GM15510 (cell line): ENCODE data around the gene RANBP10.
A peak's percentile ranks its signal among the peaks of the same experiment; 100 is the strongest.

Experiments used
- POLR2A ChIP-seq: IDR thresholded peaks from 3 replicates; pipeline ENCODE4 v1.6.1; 2011; ENCODE audit warnings: borderline replicate concordance; ENCODE audit not compliant: insufficient read length; ENCODE audit errors: extremely low read depth

Gene RANBP10

GRCh38 chr16:67806428-67807147 lies at the start of gene RANBP10, which contains the start of gene TSNAXIP1:
RANBP10 (minus strand) TSS chr16:67806560; CDS start chr16:67806536, 24 bp downstream.
TSNAXIP1 (plus strand) TSS chr16:67806889; CDS start chr16:67807150, 261 bp downstream.
- peak; percentile 91 for TF ChIP-seq POLR2A

- TF ChIP-seq POLR2A = no peak
These were observed 49.4 kb upstream of the RANBP10 start for GRCh38 chr16:67855789-67856188.

- TF ChIP-seq POLR2A = no peak
These were observed 47.3 kb upstream of the RANBP10 start for GRCh38 chr16:67853670-67854069.

- no peak for TF ChIP-seq POLR2A
These were observed 41.8 kb upstream of the RANBP10 start for GRCh38 chr16:67848118-67848517.

- no peak for TF ChIP-seq POLR2A
These were observed 40.9 kb upstream of the RANBP10 start, which contains the start of gene CENPT for GRCh38 chr16:67847064-67847861. CENPT (minus strand) TSS chr16:67847693; CDS start chr16:67833859, 13,834 bp downstream.

GRCh38 chr16:67846320-67847063 lies 40.1 kb upstream of the RANBP10 start, which contains the start of gene NUTF2:
NUTF2 (plus strand) TSS chr16:67846933; CDS start chr16:67865131, 18,198 bp downstream.
- TF ChIP-seq POLR2A = peak; percentile 73

- TF ChIP-seq POLR2A = no peak
These were observed 39.6 kb upstream of the RANBP10 start for GRCh38 chr16:67846063-67846319.

- TF ChIP-seq POLR2A = no peak
These were observed 39.1 kb upstream of the RANBP10 start for GRCh38 chr16:67845291-67846062.

GRCh38 chr16:67844497-67844896 lies 38.1 kb upstream of the RANBP10 start:
- TF ChIP-seq POLR2A = no peak

- no peak for TF ChIP-seq POLR2A
These were observed 37.0 kb upstream of the RANBP10 start for GRCh38 chr16:67843343-67843765.

GRCh38 chr16:67842509-67843342 lies 36.4 kb upstream of the RANBP10 start:
- TF ChIP-seq POLR2A = peak; percentile 3

GRCh38 chr16:67841816-67842508 lies 35.6 kb upstream of the RANBP10 start, which contains the start of gene THAP11:
THAP11 (plus strand) TSS chr16:67842320; CDS start chr16:67842555, 235 bp downstream.
- TF ChIP-seq POLR2A = peak; percentile 70
